HG03378 (cell line): ENCODE data around the gene IGFBPL1.

Experiments used
- ATAC-seq: cut with Tn5 transposase; IDR thresholded peaks from one replicate; pipeline ENCODE4 v1.9.1; 2021; ENCODE audit warnings: mild to moderate bottlenecking, moderate library complexity; ENCODE audit not compliant: unreplicated experiment

Gene IGFBPL1, protein sequence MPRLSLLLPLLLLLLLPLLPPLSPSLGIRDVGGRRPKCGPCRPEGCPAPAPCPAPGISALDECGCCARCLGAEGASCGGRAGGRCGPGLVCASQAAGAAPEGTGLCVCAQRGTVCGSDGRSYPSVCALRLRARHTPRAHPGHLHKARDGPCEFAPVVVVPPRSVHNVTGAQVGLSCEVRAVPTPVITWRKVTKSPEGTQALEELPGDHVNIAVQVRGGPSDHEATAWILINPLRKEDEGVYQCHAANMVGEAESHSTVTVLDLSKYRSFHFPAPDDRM

GRCh38 chr9:38423973-38424843 lies at the start of gene IGFBPL1:
Gene IGFBPL1 (minus strand): TSS chr9:38424454. CDS start chr9:38424424, 30 bp downstream.
- ATAC-seq: no peak

- peak; percentile 71 for ATAC-seq
Observed at GRCh38 chr9:38472583-38473249, 48.5 kb upstream of the IGFBPL1 start.

DNA sequence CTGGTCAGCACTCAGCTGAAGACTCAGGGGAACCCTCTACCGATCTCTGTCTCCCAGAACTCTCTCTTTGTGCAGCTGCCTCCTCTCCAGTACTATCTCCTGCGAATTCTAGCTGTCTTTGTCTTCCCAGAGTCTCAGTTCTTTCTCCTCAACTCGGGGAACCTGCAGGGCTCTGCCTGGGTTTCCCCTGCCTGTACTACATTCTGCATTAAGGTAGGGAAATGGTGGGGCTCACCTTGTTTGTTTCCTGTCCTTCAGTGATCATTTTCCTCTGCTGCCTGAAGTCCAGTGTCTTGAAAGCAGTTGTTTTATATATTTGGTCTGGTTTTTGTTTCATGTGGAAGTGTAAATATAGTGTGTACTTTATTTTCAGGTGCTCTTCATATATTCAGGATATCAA lies 43.1 kb upstream of the IGFBPL1 start:
- no peak for ATAC-seq

- ATAC-seq: no peak
Observed at GRCh38 chr9:38453835-38454234, 29.6 kb upstream of the IGFBPL1 start.

DNA sequence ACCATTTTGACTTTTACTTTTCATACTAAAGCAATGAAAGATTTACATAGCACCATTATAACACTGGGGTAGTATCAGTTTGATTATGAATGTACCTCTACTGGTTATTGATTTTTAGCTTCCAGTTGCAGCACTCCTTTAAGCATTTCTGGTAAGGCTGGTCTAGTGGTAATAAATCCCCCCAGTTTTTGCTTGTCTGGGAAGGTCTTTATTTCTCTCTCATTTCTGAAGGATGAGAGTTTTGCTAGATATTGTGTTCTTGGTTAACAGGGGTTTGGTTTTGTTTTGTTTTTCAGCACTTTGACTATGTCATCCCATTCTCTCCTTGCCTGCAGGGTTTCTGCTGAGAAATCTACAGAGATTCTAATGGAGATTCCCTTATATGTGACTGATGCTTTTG lies 26.9 kb upstream of the IGFBPL1 start:
- ATAC-seq: no peak

GRCh38 chr9:38447703-38448102 lies 23.4 kb upstream of the IGFBPL1 start:
- ATAC-seq: no peak

DNA sequence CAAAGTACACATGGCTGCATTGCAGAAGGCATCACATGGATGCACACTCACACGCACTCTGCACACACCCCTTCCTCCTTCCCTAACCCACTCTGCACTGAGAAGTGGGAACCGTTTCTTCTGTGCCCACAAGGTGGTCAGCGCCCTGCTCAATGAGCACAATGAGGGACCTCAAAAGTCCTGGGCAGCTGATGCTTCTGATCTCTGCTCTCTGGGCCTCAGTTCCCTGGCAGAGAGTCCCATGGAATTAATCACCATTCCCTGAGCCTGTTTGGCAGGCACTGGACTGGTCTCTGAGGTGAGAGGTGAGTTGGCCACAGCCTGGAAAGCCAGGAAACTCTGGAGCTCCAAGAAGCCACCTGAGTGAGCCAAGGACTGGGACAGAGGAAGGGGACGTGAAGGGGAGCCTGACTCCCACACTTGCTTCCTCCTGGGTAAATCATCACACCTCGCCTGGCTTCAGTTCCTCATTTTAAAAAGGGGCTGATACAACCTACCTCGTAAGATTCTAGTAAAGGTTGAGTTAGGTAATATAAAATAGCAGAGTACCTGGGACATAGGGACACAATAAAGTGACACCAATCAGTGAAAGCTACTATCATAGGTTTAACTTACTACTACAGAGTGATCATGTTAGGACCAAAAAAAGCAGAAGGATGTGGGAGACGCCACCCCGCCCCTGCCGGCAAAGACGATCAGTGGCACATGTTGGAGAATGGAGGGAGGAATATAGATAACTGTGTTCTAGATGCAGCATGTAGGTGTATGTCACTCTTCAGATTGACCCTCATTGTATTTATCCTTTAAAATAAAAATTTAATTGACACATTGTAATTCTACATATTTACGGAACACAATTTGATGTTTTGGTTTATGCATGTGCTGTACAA lies 21.1 kb upstream of the IGFBPL1 start:
- peak; percentile 93 for ATAC-seq

GRCh38 chr9:38443597-38443996 lies 19.3 kb upstream of the IGFBPL1 start:
- ATAC-seq: no peak

GRCh38 chr9:38443181-38443580 lies 18.9 kb upstream of the IGFBPL1 start:
- no peak for ATAC-seq

DNA sequence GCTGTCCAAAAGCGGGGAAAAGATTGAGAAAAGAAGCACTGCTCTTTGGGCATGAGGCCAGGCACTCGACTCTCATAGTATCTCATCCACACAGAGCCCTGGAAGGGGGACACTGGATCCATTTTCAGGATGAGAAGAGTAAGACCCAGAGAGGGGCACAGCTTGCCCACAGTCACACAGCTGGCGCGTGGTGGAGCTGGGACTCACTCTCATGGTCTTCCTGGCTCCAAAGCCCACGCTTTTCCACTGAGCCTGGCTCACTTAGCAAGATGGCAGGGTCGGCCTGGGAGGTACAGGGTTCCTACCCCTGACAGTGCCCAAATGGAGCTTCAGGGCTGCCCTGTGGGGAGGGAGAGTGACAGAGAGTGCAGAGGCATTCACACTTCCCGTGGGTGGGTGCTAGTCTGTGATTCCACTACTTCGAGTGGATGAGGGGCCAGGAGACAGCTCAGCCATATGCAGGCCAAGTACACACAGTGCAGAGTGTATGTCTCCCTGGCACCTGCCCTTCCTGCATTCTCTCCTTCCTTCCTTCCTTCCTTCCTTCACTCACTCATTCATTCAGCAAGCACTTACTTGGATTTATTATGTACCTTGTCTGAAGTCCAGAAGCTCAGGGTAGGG lies 18.3 kb upstream of the IGFBPL1 start:
- no peak for ATAC-seq

DNA sequence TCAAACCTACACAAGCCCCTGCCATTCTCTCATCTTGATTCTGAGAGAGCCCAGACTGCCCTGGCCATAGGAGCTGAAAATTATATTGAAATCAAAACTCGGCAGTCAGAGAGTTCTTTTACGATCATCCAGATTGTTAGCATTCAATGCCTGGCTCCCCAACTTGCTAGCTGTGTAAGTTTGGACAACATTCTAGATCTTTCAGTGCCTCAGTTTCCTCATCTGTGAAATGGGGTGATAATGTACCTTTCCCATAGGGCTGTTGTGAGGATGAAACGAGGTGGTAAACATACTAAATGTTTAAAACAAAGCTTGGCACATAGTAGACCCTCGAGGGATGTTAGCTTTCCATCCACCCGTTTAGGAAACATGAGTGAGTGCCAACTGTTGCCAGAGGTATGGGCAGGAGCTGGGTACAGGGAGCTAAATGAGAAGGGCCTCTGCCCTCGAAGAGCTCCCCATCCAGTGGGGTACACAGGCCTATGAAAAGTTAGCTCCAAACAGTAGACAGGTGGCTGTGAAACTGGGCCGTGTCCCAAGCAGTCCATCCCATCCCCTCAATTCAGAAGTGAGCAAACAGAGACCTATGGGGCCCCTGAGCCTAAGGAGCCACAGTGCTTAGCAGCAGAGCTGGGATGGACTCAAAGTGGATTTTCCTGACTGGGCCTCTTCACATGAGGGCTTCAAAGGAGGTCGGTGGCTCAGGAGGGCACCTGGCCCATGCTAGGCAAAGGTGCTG lies 17.3 kb upstream of the IGFBPL1 start:
- no peak for ATAC-seq

- ATAC-seq: no peak
Observed at GRCh38 chr9:38440516-38440915, 16.3 kb upstream of the IGFBPL1 start.

DNA sequence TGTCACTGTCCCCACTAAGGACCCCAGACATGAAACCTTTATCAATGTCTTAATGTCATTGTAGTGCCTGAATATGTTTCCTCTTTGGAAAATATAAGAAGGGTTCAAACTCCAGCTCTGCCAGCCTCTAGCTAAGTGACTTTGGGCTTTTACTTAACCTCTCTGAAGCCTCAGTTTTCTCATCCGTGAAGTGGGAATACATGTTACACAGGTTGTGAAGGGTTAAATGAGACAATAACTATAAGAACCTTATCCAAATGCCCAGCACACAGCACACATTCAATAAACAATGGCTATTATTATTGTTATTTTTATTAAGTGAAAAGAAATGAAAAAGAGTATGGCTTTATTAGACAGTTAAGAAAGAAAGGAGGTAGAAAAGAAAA lies 15.7 kb upstream of the IGFBPL1 start:
- no peak for ATAC-seq

DNA sequence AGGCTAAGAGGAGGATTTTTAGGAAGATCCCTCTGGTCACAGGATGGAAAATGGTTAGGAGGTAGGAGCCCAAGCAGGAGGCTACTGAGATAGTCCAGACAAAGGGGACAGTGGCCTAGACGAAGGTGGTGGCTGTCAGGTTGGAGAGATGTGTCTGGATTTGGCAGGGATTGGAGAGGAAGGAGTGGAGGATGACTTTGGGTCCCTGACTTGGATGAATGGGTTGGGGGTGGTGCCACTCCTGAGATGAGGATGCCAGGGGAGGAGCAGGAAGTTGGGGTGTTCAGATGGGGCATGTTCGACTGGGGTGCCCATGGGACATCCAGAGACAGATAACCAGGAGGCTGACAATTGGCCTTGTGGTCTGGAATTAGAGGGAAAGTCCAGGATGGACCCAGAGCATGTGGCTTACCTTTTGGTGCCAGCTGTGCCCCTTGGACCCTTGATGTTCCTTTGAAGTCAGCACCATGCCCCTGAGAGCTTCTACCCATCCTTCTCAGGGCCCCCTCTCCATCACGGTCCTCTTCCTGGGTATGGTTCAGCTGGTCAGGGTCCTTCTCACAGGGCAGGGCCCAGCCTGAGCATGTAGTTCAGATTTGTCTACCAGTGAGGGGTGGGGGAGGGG lies 15.1 kb upstream of the IGFBPL1 start:
- ATAC-seq: no peak

DNA sequence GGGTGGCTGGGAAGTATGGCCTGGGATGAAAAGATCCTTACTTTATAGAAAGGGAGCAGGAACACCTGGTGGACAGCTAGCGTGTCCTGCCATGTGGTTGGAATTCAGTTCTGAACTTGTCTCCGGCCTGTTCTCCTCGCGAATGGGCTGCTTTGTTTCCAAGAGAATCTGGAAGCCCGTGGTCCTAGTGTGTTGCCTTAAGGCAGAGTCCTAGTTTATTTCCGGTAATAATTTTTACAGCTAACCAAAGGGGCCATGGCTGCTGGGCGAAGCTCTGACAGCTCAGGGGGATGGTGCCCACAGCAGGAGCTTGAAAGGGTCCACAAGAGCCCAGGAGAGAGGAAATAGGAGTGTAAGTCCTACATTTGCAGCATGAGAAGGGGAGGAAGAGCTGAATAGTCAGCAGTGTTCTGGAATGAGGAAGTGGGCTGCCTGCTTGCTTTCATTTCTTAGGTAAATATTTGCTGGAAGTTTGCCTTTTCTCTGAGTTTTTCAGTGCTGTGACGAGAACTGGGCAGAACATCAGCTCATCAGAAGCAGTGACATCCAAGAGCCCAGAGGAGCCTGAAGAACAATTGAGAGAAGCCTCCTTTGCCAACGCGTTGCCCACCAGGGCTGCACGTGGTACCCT lies 13.1 kb upstream of the IGFBPL1 start:
- no peak for ATAC-seq

GRCh38 chr9:38436708-38437107 lies 12.5 kb upstream of the IGFBPL1 start:
- no peak for ATAC-seq

- no peak for ATAC-seq
Observed at GRCh38 chr9:38435521-38435920, 11.3 kb upstream of the IGFBPL1 start.

DNA sequence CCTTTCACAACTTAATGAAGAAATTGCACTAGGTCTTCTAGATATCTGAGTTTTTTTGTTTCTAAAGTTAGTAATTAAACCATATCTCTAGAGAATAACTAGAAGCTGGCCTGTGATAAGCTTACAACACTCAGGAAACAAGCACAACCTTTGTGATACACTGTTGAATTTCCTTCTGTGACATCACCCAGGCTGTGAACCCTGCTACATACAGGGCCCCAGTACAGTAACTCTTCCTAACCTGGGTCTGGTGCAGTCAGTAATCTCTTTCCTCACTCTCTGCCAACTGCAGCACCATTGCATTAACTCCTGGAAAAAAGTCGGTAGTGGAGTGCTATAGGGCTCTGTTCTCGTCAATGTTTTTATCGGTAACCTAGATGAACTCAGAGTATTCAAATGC lies 10.6 kb upstream of the IGFBPL1 start:
- ATAC-seq: no peak

DNA sequence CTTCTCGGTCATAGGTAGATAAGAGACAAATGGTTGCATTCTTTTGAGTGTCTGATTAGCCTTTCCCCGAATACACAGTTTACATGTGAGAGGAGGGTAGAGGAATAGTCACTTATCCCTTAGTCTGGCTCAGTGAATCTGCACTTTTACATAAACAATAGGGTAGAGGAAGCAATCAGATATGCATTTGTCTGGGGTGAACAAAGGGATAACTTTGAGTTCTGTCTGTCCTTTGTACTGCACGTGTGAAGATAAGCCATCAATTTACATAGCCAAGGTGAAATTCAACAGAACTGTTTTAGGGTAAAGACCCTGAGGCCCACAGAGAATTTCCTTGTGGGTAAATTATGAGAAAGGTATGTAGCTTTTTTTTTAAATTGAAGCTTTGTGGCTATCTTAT lies 10.1 kb upstream of the IGFBPL1 start:
- ATAC-seq: no peak
